ENCODE results near the gene RBM20. TPM values are rescaled to one million over a fixed set of nuclear protein-coding genes. Genes with fewer than 3 reads are reported as not detected.

The RBM20 gene
- total RNA-seq, 1 donor from 2014 or later, result 105 TPM

GRCh38 chr10:110828525-110828924 is 184.4 kb downstream of the RBM20 start:
- intact Hi-C loops (cut with DNase I), result no loop called here
- DNase-seq (ENCODE audit: low spot score), result no peak

- intact Hi-C loops (cut with DNase I), result no loop called here
- no peak for DNase-seq (ENCODE audit: low spot score)
Observed at GRCh38 chr10:110829721-110830410, 185.7 kb downstream of the RBM20 start.

- intact Hi-C loops (cut with DNase I), result no loop called here
Observed at GRCh38 chr10:110833234-110833940, 189.3 kb downstream of the RBM20 start.

GRCh38 chr10:110833941-110834628 is 189.9 kb downstream of the RBM20 start:
- intact Hi-C loops (cut with DNase I), result no loop called here
- no peak for DNase-seq (ENCODE audit: low spot score)

More at GRCh38 chr10:110833234-110833940, 189.3 kb downstream of the RBM20 start:
- no peak for DNase-seq (ENCODE audit: low spot score)

- intact Hi-C loops (cut with DNase I), result no loop called here
- DNase-seq (ENCODE audit: low spot score), result no peak
Observed at GRCh38 chr10:110834629-110835301, 190.6 kb downstream of the RBM20 start.

GRCh38 chr10:110835841-110836240 is 191.7 kb downstream of the RBM20 start:
- DNase-seq (ENCODE audit: low spot score), result no peak
- intact Hi-C loops (cut with DNase I), result no loop called here

- no peak for DNase-seq (ENCODE audit: low spot score)
- intact Hi-C loops (cut with DNase I), result no loop called here
Observed at GRCh38 chr10:110836706-110837105, 192.6 kb downstream of the RBM20 start.

- DNase-seq (ENCODE audit: low spot score), result no peak
- intact Hi-C loops (cut with DNase I), result no loop called here
Observed at GRCh38 chr10:110837418-110838171, 193.5 kb downstream of the RBM20 start.

GRCh38 chr10:110840225-110840922 is 196.2 kb downstream of the RBM20 start:
- no peak for DNase-seq (ENCODE audit: low spot score)
- intact Hi-C loops (cut with DNase I), result no loop called here

- no peak for DNase-seq (ENCODE audit: low spot score)
- intact Hi-C loops (cut with DNase I), result no loop called here
Observed at GRCh38 chr10:110840923-110841428, 196.8 kb downstream of the RBM20 start.

- intact Hi-C loops (cut with DNase I), result no loop called here
- DNase-seq (ENCODE audit: low spot score), result no peak
Observed at GRCh38 chr10:110841767-110842267, 197.7 kb downstream of the RBM20 start.

- DNase-seq (ENCODE audit: low spot score), result no peak
- intact Hi-C loops (cut with DNase I), result no loop called here
Observed at GRCh38 chr10:110842326-110842904, 198.3 kb downstream of the RBM20 start.

- DNase-seq (ENCODE audit: low spot score), result no peak
- intact Hi-C loops (cut with DNase I), result no loop called here
Observed at GRCh38 chr10:110843031-110843430, 198.9 kb downstream of the RBM20 start.

GRCh38 chr10:110843796-110844616 is 199.9 kb downstream of the RBM20 start:
- no peak for DNase-seq (ENCODE audit: low spot score)
- intact Hi-C loops (cut with DNase I), result no loop called here

- no peak for DNase-seq (ENCODE audit: low spot score)
- intact Hi-C loops (cut with DNase I), result no loop called here
Observed at GRCh38 chr10:110844617-110844881, 200.4 kb downstream of the RBM20 start.

GRCh38 chr10:110845192-110845755 is 201.1 kb downstream of the RBM20 start:
- DNase-seq (ENCODE audit: low spot score), result no peak
- intact Hi-C loops (cut with DNase I), result no loop called here
